ENCODE data around the gene BACH2.
A peak's percentile ranks its signal among the peaks of the same experiment; 100 is the strongest.

BACH2 gene

GRCh38 chr6:90160013-90160412 is 136.6 kb downstream of the BACH2 start:
- Histone ChIP-seq H3K4me1 (ENCODE audit: control insufficient read depth, insufficient read depth, low read depth, low read length) (no peaks in the 10 kb centered on the region), H2BK120ac (ENCODE audit: low read depth, low read length) (no peak overlapping the region), H4K91ac (ENCODE audit: low read length) (no peak overlapping the region), H2AFZ (ENCODE audit: low read depth, low read length) (no peak overlapping the region), H3K4me3 (ENCODE audit: insufficient read depth in 1 of 2, low read depth in 1 of 2, low read length in 2 of 2) (no peak overlapping the region), H3K9ac (ENCODE audit: low read length) (no peak overlapping the region), H3K23ac (ENCODE audit: low read length in 2 of 2) (no peak overlapping the region), H3K36me3 (ENCODE audit: control insufficient read depth in 1 of 2, insufficient read depth in 2 of 2, low read depth in 1 of 2, low read length in 2 of 2) (no peaks in the 10 kb centered on the region), H3K27me3 (ENCODE audit: control insufficient read depth in 1 of 2, insufficient read depth in 1 of 2, low read length in 2 of 2) (peaks cover 0 to 5% of the 10 kb centered on the region in 2 experiments), H3K14ac (ENCODE audit: low read length in 2 of 2) (no peak overlapping the region), H3K79me1 (replicated peaks; ENCODE audit: low read length, poor library complexity, severe bottlenecking) (no peaks in the 10 kb centered on the region), H2BK15ac (ENCODE audit: low read depth, poor library complexity, severe bottlenecking) (no peak overlapping the region), H3K27ac (ENCODE audit: low read length, poor library complexity, severe bottlenecking) (no peak overlapping the region), H3K4ac (ENCODE audit: low read depth in 1 of 2, low read length in 2 of 2) (no peak overlapping the region), H3K18ac (ENCODE audit: low read depth in 1 of 2, low read length in 2 of 2) (no peak overlapping the region), H2BK5ac (ENCODE audit: low read depth, low read length, poor library complexity, severe bottlenecking) (no peak overlapping the region), H2BK12ac (ENCODE audit: low read length in 2 of 2) (no peak overlapping the region), H4K8ac (ENCODE audit: low read length) (no peak overlapping the region), H2AK5ac (ENCODE audit: low read length, severe bottlenecking) (no peak overlapping the region), H3K4me2 (ENCODE audit: low read length, poor library complexity, severe bottlenecking) (no peak overlapping the region), H3K9me3 (ENCODE audit: control insufficient read depth, low read length) (no peaks in the 10 kb centered on the region)
- WGBS: 90% methylated on average over 2 of the region's 3 CpGs
- DNase-seq: no peak

GRCh38 chr6:90159452-90159851 is 137.2 kb downstream of the BACH2 start:
- H3K4me2 ChIP-seq (ENCODE audit: low read length, poor library complexity, severe bottlenecking): no peak overlapping the region
- no peak overlapping the region for H3K9ac ChIP-seq (ENCODE audit: low read length)
- WGBS: 100% methylated on average over 1 of the region's 2 CpGs
- H3K79me1 ChIP-seq (replicated peaks; ENCODE audit: low read length, poor library complexity, severe bottlenecking): no peaks in the 10 kb centered on the region
- no peak overlapping the region for H2AK5ac ChIP-seq (ENCODE audit: low read length, severe bottlenecking)
- peaks cover 0 to 8% of the 10 kb centered on the region in 2 experiments for H3K27me3 ChIP-seq (ENCODE audit: control insufficient read depth in 1 of 2, insufficient read depth in 1 of 2, low read length in 2 of 2)
- no peak overlapping the region for H3K23ac ChIP-seq (ENCODE audit: low read length in 2 of 2)
- no peak overlapping the region for H2BK120ac ChIP-seq (ENCODE audit: low read depth, low read length)
- no peak overlapping the region for H3K4me3 ChIP-seq (ENCODE audit: insufficient read depth in 1 of 2, low read depth in 1 of 2, low read length in 2 of 2)
- DNase-seq: no peak
- H4K8ac ChIP-seq (ENCODE audit: low read length): no peak overlapping the region
- H3K18ac ChIP-seq (ENCODE audit: low read depth in 1 of 2, low read length in 2 of 2): no peak overlapping the region
- H3K27ac ChIP-seq (ENCODE audit: low read length, poor library complexity, severe bottlenecking): no peak overlapping the region
- no peak overlapping the region for H2BK5ac ChIP-seq (ENCODE audit: low read depth, low read length, poor library complexity, severe bottlenecking)
- H3K4me1 ChIP-seq (ENCODE audit: control insufficient read depth, insufficient read depth, low read depth, low read length): no peaks in the 10 kb centered on the region
- H3K4ac ChIP-seq (ENCODE audit: low read depth in 1 of 2, low read length in 2 of 2): no peak overlapping the region
- H3K36me3 ChIP-seq (ENCODE audit: control insufficient read depth in 1 of 2, insufficient read depth in 2 of 2, low read depth in 1 of 2, low read length in 2 of 2): no peaks in the 10 kb centered on the region
- no peak overlapping the region for H3K14ac ChIP-seq (ENCODE audit: low read length in 2 of 2)
- no peak overlapping the region for H4K91ac ChIP-seq (ENCODE audit: low read length)
- H3K9me3 ChIP-seq (ENCODE audit: control insufficient read depth, low read length): no peaks in the 10 kb centered on the region
- no peak overlapping the region for H2BK12ac ChIP-seq (ENCODE audit: low read length in 2 of 2)
- H2AFZ ChIP-seq (ENCODE audit: low read depth, low read length): no peak overlapping the region
- no peak overlapping the region for H2BK15ac ChIP-seq (ENCODE audit: low read depth, poor library complexity, severe bottlenecking)

- Histone ChIP-seq H3K27ac (ENCODE audit: low read length, poor library complexity, severe bottlenecking) (no peak overlapping the region), H3K4me1 (ENCODE audit: control insufficient read depth, insufficient read depth, low read depth, low read length) (no peaks in the 10 kb centered on the region), H2BK15ac (ENCODE audit: low read depth, poor library complexity, severe bottlenecking) (no peak overlapping the region), H3K18ac (ENCODE audit: low read depth in 1 of 2, low read length in 2 of 2) (no peak overlapping the region), H3K23ac (ENCODE audit: low read length in 2 of 2) (no peak overlapping the region), H3K79me1 (replicated peaks; ENCODE audit: low read length, poor library complexity, severe bottlenecking) (no peaks in the 10 kb centered on the region), H3K4me3 (ENCODE audit: insufficient read depth in 1 of 2, low read depth in 1 of 2, low read length in 2 of 2) (no peak overlapping the region), H3K9ac (ENCODE audit: low read length) (no peak overlapping the region), H3K4ac (ENCODE audit: low read depth in 1 of 2, low read length in 2 of 2) (no peak overlapping the region), H3K9me3 (ENCODE audit: control insufficient read depth, low read length) (no peaks in the 10 kb centered on the region), H2AK5ac (ENCODE audit: low read length, severe bottlenecking) (no peak overlapping the region), H2BK120ac (ENCODE audit: low read depth, low read length) (no peak overlapping the region), H3K36me3 (ENCODE audit: control insufficient read depth in 1 of 2, insufficient read depth in 2 of 2, low read depth in 1 of 2, low read length in 2 of 2) (no peaks in the 10 kb centered on the region), H4K8ac (ENCODE audit: low read length) (no peak overlapping the region), H4K91ac (ENCODE audit: low read length) (no peak overlapping the region), H2BK12ac (ENCODE audit: low read length in 2 of 2) (no peak overlapping the region), H3K27me3 (ENCODE audit: control insufficient read depth in 1 of 2, insufficient read depth in 1 of 2, low read length in 2 of 2) (peaks cover 0 to 12% of the 10 kb centered on the region in 2 experiments), H2BK5ac (ENCODE audit: low read depth, low read length, poor library complexity, severe bottlenecking) (peak overlapping the region; percentile 9), H2AFZ (ENCODE audit: low read depth, low read length) (no peak overlapping the region), H3K4me2 (ENCODE audit: low read length, poor library complexity, severe bottlenecking) (no peak overlapping the region), H3K14ac (ENCODE audit: low read length in 2 of 2) (no peak overlapping the region)
- WGBS: 70% methylated on average over 5 of the region's 5 CpGs
- no peak for DNase-seq
These were observed 137.7 kb downstream of the BACH2 start for GRCh38 chr6:90158936-90159335.

GRCh38 chr6:90157441-90157840 is 139.2 kb downstream of the BACH2 start:
- Histone ChIP-seq H3K14ac (ENCODE audit: low read length in 2 of 2) (no peak overlapping the region), H3K4me2 (ENCODE audit: low read length, poor library complexity, severe bottlenecking) (no peak overlapping the region), H3K9me3 (ENCODE audit: control insufficient read depth, low read length) (no peaks in the 10 kb centered on the region), H3K79me1 (replicated peaks; ENCODE audit: low read length, poor library complexity, severe bottlenecking) (no peaks in the 10 kb centered on the region), H2BK120ac (ENCODE audit: low read depth, low read length) (no peak overlapping the region), H3K36me3 (ENCODE audit: control insufficient read depth in 1 of 2, insufficient read depth in 2 of 2, low read depth in 1 of 2, low read length in 2 of 2) (no peaks in the 10 kb centered on the region), H2BK15ac (ENCODE audit: low read depth, poor library complexity, severe bottlenecking) (no peak overlapping the region), H3K18ac (ENCODE audit: low read depth in 1 of 2, low read length in 2 of 2) (no peak overlapping the region), H3K4me1 (ENCODE audit: control insufficient read depth, insufficient read depth, low read depth, low read length) (no peaks in the 10 kb centered on the region), H2BK12ac (ENCODE audit: low read length in 2 of 2) (no peak overlapping the region), H4K91ac (ENCODE audit: low read length) (no peak overlapping the region), H2AFZ (ENCODE audit: low read depth, low read length) (no peak overlapping the region), H2BK5ac (ENCODE audit: low read depth, low read length, poor library complexity, severe bottlenecking) (no peak overlapping the region), H3K4ac (ENCODE audit: low read depth in 1 of 2, low read length in 2 of 2) (no peak overlapping the region), H3K23ac (ENCODE audit: low read length in 2 of 2) (no peak overlapping the region), H3K4me3 (ENCODE audit: insufficient read depth in 1 of 2, low read depth in 1 of 2, low read length in 2 of 2) (no peak overlapping the region), H3K27ac (ENCODE audit: low read length, poor library complexity, severe bottlenecking) (no peak overlapping the region), H3K9ac (ENCODE audit: low read length) (no peak overlapping the region), H4K8ac (ENCODE audit: low read length) (no peak overlapping the region), H2AK5ac (ENCODE audit: low read length, severe bottlenecking) (no peak overlapping the region), H3K27me3 (ENCODE audit: control insufficient read depth in 1 of 2, insufficient read depth in 1 of 2, low read length in 2 of 2) (peaks cover 0 to 12% of the 10 kb centered on the region in 2 experiments)
- DNase-seq: no peak
- 95% methylated on average over 6 of the region's 7 CpGs for WGBS
